H1 (cell line): ENCODE measurements around the gene MAMSTR. TPM values are rescaled to one million over a fixed set of nuclear protein-coding genes. Genes with fewer than 3 reads are reported as not detected.

Source experiments
- CTCF ChIA-PET: fragments of 300-600 bp; sonication (Branson Sonifier 250); formaldehyde crosslinking; loops from one replicate; lab custom pipeline; 2021; ENCODE audit not compliant: partially characterized antibody; lab: Charles Lee
- POLR2A ChIA-PET: fragments of 300-600 bp; sonication (Branson Sonifier 250); formaldehyde crosslinking; loops from one replicate; lab custom pipeline; 2021; ENCODE audit warnings: inconsistent platforms; ENCODE audit not compliant: partially characterized antibody; lab: Charles Lee
- DNase-seq, 2 experiments: peaks; one replicate each; pipeline versions ENCODE4 v3.0.0 to v3.0.0-alpha.2; 2010 to 2022; ENCODE audit warnings: low spot score in 2 of 2, low read depth in 1 of 2, mixed read lengths in 1 of 2
- FAIRE-seq: peaks from 2 replicates; lab custom pipeline; 2011; peaks lifted over from hg19 to GRCh38; lab: Jason Lieb, UNC
- H2AFZ ChIP-seq: 2 replicates; pipeline ENCODE4 v1.8.1; 2012; ENCODE audit warnings: low read length, inconsistent platforms
- H2AK5ac ChIP-seq: 2 replicates; pipeline ENCODE4 v1.6.1; 2013; ENCODE audit warnings: low read depth, low read length
- H2BK120ac ChIP-seq: replicated peaks from 2 replicates; pipeline ENCODE3; 2013; ENCODE audit warnings: low read depth, low read length, inconsistent platforms
- H2BK12ac ChIP-seq: 2 replicates; pipeline ENCODE4 v1.6.1; 2013; ENCODE audit warnings: low read depth, low read length
- H2BK15ac ChIP-seq: 2 replicates; pipeline ENCODE4 v1.6.1; 2013; ENCODE audit warnings: low read length
- H2BK20ac ChIP-seq: 2 replicates; pipeline ENCODE4 v1.6.1; 2013; ENCODE audit warnings: low read length
- H2BK5ac ChIP-seq: 2 replicates; pipeline ENCODE4 v1.6.1; 2013; ENCODE audit warnings: low read depth, low read length
- H3K14ac ChIP-seq: 2 replicates; pipeline ENCODE4 v1.6.1; 2013; ENCODE audit warnings: inconsistent platforms; ENCODE audit not compliant: insufficient read length
- H3K18ac ChIP-seq: 2 replicates; pipeline ENCODE4 v1.6.1; 2013; ENCODE audit warnings: low read length; ENCODE audit errors: extremely low read depth
- H3K23ac ChIP-seq: 2 replicates; pipeline ENCODE4 v1.6.1; 2013; ENCODE audit warnings: inconsistent platforms; ENCODE audit not compliant: insufficient read length
- H3K23me2 ChIP-seq: 2 replicates; pipeline ENCODE4 v1.6.1; 2013; ENCODE audit warnings: low read depth, low read length
- H3K27ac ChIP-seq: 2 replicates; pipeline ENCODE4 v1.6.1; 2011; ENCODE audit warnings: low read depth, low read length, inconsistent platforms
- H3K27me3 ChIP-seq, 4 experiments: replicated peaks in 1 of 4; 1 replicate in 1 of 4; 2 replicates in 3 of 4; pipeline versions ENCODE4 v1.6.1 to v1.8.1; 2011 to 2013; ENCODE audit warnings: low read length in 3 of 4, mild to moderate bottlenecking in 3 of 4, inconsistent platforms in 2 of 4, mixed read lengths in 2 of 4, moderate library complexity in 1 of 4; ENCODE audit not compliant: control insufficient read depth in 3 of 4, insufficient read depth in 3 of 4; ENCODE audit errors: extremely low read depth in 1 of 4
- H3K36me3 ChIP-seq, 4 experiments: 2 replicates each; pipeline versions ENCODE4 v1.6.1 to v1.8.1; 2011 to 2013; ENCODE audit warnings: mild to moderate bottlenecking in 4 of 4, low read length in 3 of 4, moderate library complexity in 2 of 4, control low read depth in 1 of 4, inconsistent platforms in 1 of 4; ENCODE audit not compliant: insufficient read depth in 4 of 4, control insufficient read depth in 2 of 4
- H3K4ac ChIP-seq: replicated peaks from 2 replicates; pipeline ENCODE3; 2013; ENCODE audit warnings: low read length, low read depth, mixed read lengths, inconsistent platforms; ENCODE audit not compliant: insufficient read length
- H3K4me1 ChIP-seq, 4 experiments: replicated peaks in 1 of 4; 1 replicate in 1 of 4; 2 replicates in 3 of 4; pipeline versions ENCODE4 v1.6.1 to v1.8.1; 2011 to 2013; ENCODE audit warnings: low read length in 3 of 4, inconsistent platforms in 2 of 4, mixed read lengths in 1 of 4; ENCODE audit not compliant: insufficient read depth in 4 of 4, control insufficient read depth in 3 of 4
- H3K4me2 ChIP-seq, 2 experiments: 2 replicates each; pipeline versions ENCODE4 v1.6.1 to v1.8.1; 2011 to 2013; ENCODE audit warnings: low read depth in 2 of 2, low read length in 2 of 2, control low read depth in 1 of 2, inconsistent platforms in 1 of 2, mild to moderate bottlenecking in 1 of 2; ENCODE audit not compliant: insufficient read depth in 1 of 2
- H3K4me3 ChIP-seq, 4 experiments: fragments of 200-600, 300-600 bp in 1 of 4; sonication (generic), shearing (Covaris generic), sonication (Bioruptor Twin) in 1 of 4; 2 replicates each; pipeline versions ENCODE4 v1.5.1 to v1.8.1; 2011 to 2016; ENCODE audit warnings: low read length in 4 of 4, low read depth in 3 of 4, control low read depth in 2 of 4, inconsistent platforms in 2 of 4, mild to moderate bottlenecking in 2 of 4, mixed read lengths in 1 of 4, moderate library complexity in 1 of 4; ENCODE audit not compliant: insufficient read depth in 2 of 4; ENCODE audit errors: extremely low read depth in 1 of 4
- H3K56ac ChIP-seq: replicated peaks from 2 replicates; pipeline ENCODE3; 2013; ENCODE audit warnings: low read depth, mild to moderate bottlenecking, mixed read lengths, low read length, inconsistent platforms; ENCODE audit not compliant: insufficient read length
- H3K79me1 ChIP-seq: 2 replicates; pipeline ENCODE4 v1.6.1; 2013; ENCODE audit warnings: low read depth, low read length, control low read depth
- H3K79me2 ChIP-seq, 2 experiments: 2 replicates each; pipeline versions ENCODE4 v1.6.1 to v1.8.1; 2012 to 2013; ENCODE audit warnings: low read length in 2 of 2, mild to moderate bottlenecking in 2 of 2, inconsistent platforms in 1 of 2; ENCODE audit not compliant: insufficient read depth in 2 of 2, control insufficient read depth in 1 of 2
- H3K9ac ChIP-seq, 4 experiments: replicated peaks in 1 of 4; 1 replicate in 1 of 4; 2 replicates in 3 of 4; pipeline versions ENCODE4 v1.6.1 to v1.8.1; 2011 to 2013; ENCODE audit warnings: low read depth in 3 of 4, low read length in 3 of 4, control low read depth in 2 of 4, mild to moderate bottlenecking in 2 of 4, moderate library complexity in 2 of 4, inconsistent platforms in 1 of 4; ENCODE audit errors: extremely low read depth in 1 of 4
- H3K9me3 ChIP-seq, 2 experiments: 2 replicates each; pipeline versions ENCODE4 v1.6.1 to v1.8.1; 2012 to 2013; ENCODE audit warnings: mild to moderate bottlenecking in 2 of 2, moderate library complexity in 2 of 2, control low read depth in 1 of 2, inconsistent platforms in 1 of 2, low read depth in 1 of 2, low read length in 1 of 2, mixed read lengths in 1 of 2; ENCODE audit not compliant: insufficient read depth in 2 of 2
- H4K20me1 ChIP-seq, 2 experiments: replicated peaks in 1 of 2; 2 replicates each; pipeline versions ENCODE3 to v1.8.1; 2011 to 2013; ENCODE audit warnings: inconsistent platforms in 2 of 2, low read length in 2 of 2, mild to moderate bottlenecking in 1 of 2; ENCODE audit not compliant: insufficient read depth in 2 of 2, control insufficient read depth in 1 of 2
- H4K5ac ChIP-seq: 2 replicates; pipeline ENCODE4 v1.6.1; 2013; ENCODE audit warnings: low read length, low read depth, mixed read lengths, inconsistent platforms; ENCODE audit not compliant: insufficient read length
- H4K8ac ChIP-seq: 2 replicates; pipeline ENCODE4 v1.8.0; 2013; ENCODE audit warnings: mild to moderate bottlenecking, moderate library complexity, low read length, inconsistent platforms; ENCODE audit not compliant: insufficient read depth; ENCODE audit errors: extremely low read depth
- H4K91ac ChIP-seq: replicated peaks from 2 replicates; pipeline ENCODE3; 2013; ENCODE audit warnings: low read length, mixed read lengths, inconsistent platforms; ENCODE audit not compliant: insufficient read length
- ATF2 ChIP-seq: IDR thresholded peaks from 2 replicates; pipeline ENCODE4 v1.6.1; 2012; ENCODE audit warnings: low read length, inconsistent platforms
- BRCA1 ChIP-seq: IDR thresholded peaks from 2 replicates; pipeline ENCODE4 v1.6.1; 2012; ENCODE audit warnings: low read depth, low read length, improper control_type of control experiment
- CHD2 ChIP-seq: IDR thresholded peaks from 2 replicates; pipeline ENCODE4 v1.6.1; 2012; ENCODE audit warnings: low read length, improper control_type of control experiment
- CTBP2 ChIP-seq: IDR thresholded peaks from 2 replicates; pipeline ENCODE4 v1.7.0; 2011; ENCODE audit warnings: borderline replicate concordance, mild to moderate bottlenecking, moderate library complexity, mixed read lengths, low read length; ENCODE audit not compliant: insufficient read depth, insufficient read length
- E2F6 ChIP-seq: IDR thresholded peaks from 2 replicates; pipeline ENCODE4 v1.6.1; 2012; ENCODE audit warnings: inconsistent platforms
- EGR1 ChIP-seq: IDR thresholded peaks from 2 replicates; pipeline ENCODE4 v1.6.1; 2011; ENCODE audit warnings: low read depth, low read length, borderline replicate concordance
- GABPA ChIP-seq: IDR thresholded peaks from 2 replicates; pipeline ENCODE4 v1.6.1; 2011; ENCODE audit warnings: mild to moderate bottlenecking, low read length, moderate library complexity, borderline replicate concordance; ENCODE audit not compliant: insufficient read depth
- JUN ChIP-seq: IDR thresholded peaks from 2 replicates; pipeline ENCODE4 v1.6.1; 2011; ENCODE audit warnings: low read depth, mild to moderate bottlenecking, improper control_type of control experiment, low read length
- KDM5A ChIP-seq: fragments of 200-600 bp; IDR thresholded peaks from 2 replicates; pipeline ENCODE4 v1.7.1; 2012; ENCODE audit warnings: mild to moderate bottlenecking, low read length, inconsistent platforms, mixed read lengths
- NRF1 ChIP-seq: IDR thresholded peaks from 2 replicates; pipeline ENCODE4 v1.6.1; 2011; ENCODE audit warnings: mild to moderate bottlenecking, low read depth, low read length, improper control_type of control experiment
- RAD21 ChIP-seq, 2 experiments: IDR thresholded peaks in 1 of 2; conservative IDR thresholded peaks in 1 of 2; 2 replicates each; pipeline ENCODE4 v1.6.1; 2011; ENCODE audit warnings: low read depth in 2 of 2, low read length in 2 of 2, improper control_type of control experiment in 1 of 2, inconsistent platforms in 1 of 2, mild to moderate bottlenecking in 1 of 2, moderate library complexity in 1 of 2
- TEAD4 ChIP-seq: IDR thresholded peaks from 2 replicates; pipeline ENCODE4 v1.6.1; 2012; ENCODE audit warnings: low read depth, low read length, inconsistent platforms, mixed read lengths
- WGBS, 2 experiments: shearing (Covaris generic) in 1 of 2; methylation state at CpG; one replicate each; pipeline versions ENCODE4 v1.1.6 to v1.1.7; 2013 to 2015; ENCODE audit warnings: low lambda C conversion rate in 2 of 2, mixed read lengths in 2 of 2, inconsistent platforms in 1 of 2, low coverage in 1 of 2, missing lambda C conversion rate in 1 of 2; ENCODE audit not compliant: insufficient replicate concordance in 2 of 2, insufficient coverage in 1 of 2, insufficient read length in 1 of 2; ENCODE audit errors: extremely low coverage in 1 of 2, missing lambda C conversion rate in 1 of 2; 5-methylcytosine and 5-hydroxymethylcytosine counted together
- polyA plus RNA-seq, 7 experiments: library from polyadenylated mRNA; depleted of rRNA in 3 of 7; stranded (reverse) in 5 of 7; unstranded in 2 of 7; fragments of >200 nt in 5 of 7; fragments of 200-250 nt in 2 of 7; gene quantifications; 1 replicate in 5 of 7; 2 replicates in 1 of 7; 4 replicates in 1 of 7; pipeline versions ENCODE4 v1.2.1 to v1.2.3, GENCODE V29; 2011 to 2013; ENCODE audit warnings: missing spikeins in 2 of 7, mixed read lengths in 2 of 7
- total RNA-seq: library from RNA; stranded (reverse); fragmentation: NEBNext Ultra II Directional; extraction: Animal tissue kit (Norgen Biotek cat#: 25700); gene quantifications from 2 replicates; pipeline ENCODE4 v1.2.1, GENCODE V29; 2021

MAMSTR gene
- total and polyA plus RNA-seq, 2 of the 8 experiments (the other 6 are each of a cell fraction or from before 2014, with no cell fraction given): 2.0 to 2.3 TPM

- Histone ChIP-seq H3K9ac (no peak overlapping the region), H2BK5ac (no peak overlapping the region), H2BK20ac (no peak overlapping the region), H2BK120ac (no peak overlapping the region), H3K18ac (no peak overlapping the region), H4K91ac (no peak overlapping the region), H3K79me2 (no peaks in the 10 kb centered on the region), H3K9me3 (no peaks in the 10 kb centered on the region), H2AK5ac (no peak overlapping the region), H3K56ac (no peak overlapping the region), H3K27ac (no peak overlapping the region), H3K4me3 (no peak overlapping the region), H3K4me2 (no peak overlapping the region), H3K36me3 (no peaks in the 10 kb centered on the region), H3K4me1 (no peaks in the 10 kb centered on the region), H3K4ac (no peak overlapping the region), H3K23me2 (no peaks in the 10 kb centered on the region), H3K27me3 (no peaks in the 10 kb centered on the region), H4K5ac (no peak overlapping the region), H2BK12ac (no peak overlapping the region), H4K8ac (no peak overlapping the region), H2AFZ (no peak overlapping the region), H4K20me1 (no peaks in the 10 kb centered on the region), H3K14ac (no peak overlapping the region), H2BK15ac (no peak overlapping the region), H3K23ac (no peak overlapping the region), H3K79me1 (no peaks in the 10 kb centered on the region)
- FAIRE-seq: no peak
- CTCF ChIA-PET: interaction anchor here (0.6 to 2.0 kb wide), 5 partner anchors 12 to 124 kb away, joined by 3 to 8 read pairs (median 3); no protein-coding TSS in a partner anchor
- POLR2A ChIA-PET: interaction anchor here (1.0 to 1.3 kb wide), 2 partner anchors 12 to 24 kb away, joined by 5 read pairs; no protein-coding TSS in a partner anchor
- 91% methylated on average over 7 of the region's 7 CpGs; no CpG with 5 or more reads in 1 of the 2 experiments for WGBS, 2 experiments
- no peak for DNase-seq
- TF ChIP-seq GABPA (no peak), BRCA1 (no peak), ATF2 (no peak), E2F6 (no peak), CTBP2 (no peak), RAD21 (IDR thresholded peaks at IDR 0.05 in 1 of 2, conservative IDR thresholded peaks at IDR 0.05 in 1 of 2; ENCODE audit: low read depth in 2 of 2, low read length in 2 of 2) (no peak), KDM5A (no peak), NRF1 (no peak), EGR1 (no peak), CHD2 (no peak), JUN (no peak), TEAD4 (no peak)
Measured at GRCh38 chr19:48689449-48689848, 30.1 kb downstream of the MAMSTR start.
